Measurements from ENCODE around the gene DHDH. TPM values are rescaled to one million over a fixed set of nuclear protein-coding genes. Genes with fewer than 3 reads are reported as not detected.

Gene DHDH
- total and polyA plus RNA-seq, 2 of the 13 experiments (the other 11 are each of a cell fraction or from before 2014, with no cell fraction given) = 0.13 to 0.91 TPM

DNA sequence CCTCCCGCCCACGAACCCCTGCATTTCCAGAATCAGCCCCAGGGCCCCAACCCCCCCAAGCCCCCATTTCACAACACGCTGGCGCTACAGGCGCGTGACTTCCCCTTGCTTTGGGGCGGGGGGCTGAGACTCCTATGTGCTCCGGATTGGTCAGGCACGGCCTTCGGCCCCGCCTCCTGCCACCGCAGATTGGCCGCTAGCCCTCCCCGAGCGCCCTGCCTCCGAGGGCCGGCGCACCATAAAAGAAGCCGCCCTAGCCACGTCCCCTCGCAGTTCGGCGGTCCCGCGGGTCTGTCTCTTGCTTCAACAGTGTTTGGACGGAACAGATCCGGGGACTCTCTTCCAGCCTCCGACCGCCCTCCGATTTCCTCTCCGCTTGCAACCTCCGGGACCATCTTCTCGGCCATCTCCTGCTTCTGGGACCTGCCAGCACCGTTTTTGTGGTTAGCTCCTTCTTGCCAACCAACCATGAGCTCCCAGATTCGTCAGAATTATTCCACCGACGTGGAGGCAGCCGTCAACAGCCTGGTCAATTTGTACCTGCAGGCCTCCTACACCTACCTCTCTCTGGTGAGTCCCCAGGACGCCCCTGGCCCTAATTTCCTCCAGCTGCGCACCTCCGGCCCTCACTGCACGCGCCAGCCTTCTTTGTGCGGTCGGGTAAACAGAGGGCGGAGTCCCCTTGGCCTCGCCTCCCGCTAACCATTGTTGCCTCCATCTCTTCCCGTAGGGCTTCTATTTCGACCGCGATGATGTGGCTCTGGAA is 31.7 kb downstream of the DHDH start, which contains the start of gene FTL (continued):
- TF ChIP-seq ZNF205 (CRISPR knock-in tag; IDR thresholded peaks at IDR 0.05) (peak; percentile 89), ZNF674 (CRISPR knock-in tag; IDR thresholded peaks at IDR 0.05; ENCODE audit: low read depth) (no peak), KLF13 (CRISPR knock-in tag; IDR thresholded peaks at IDR 0.05) (0 out of 2 replicates have a peak, but pooled peaks have one; percentile 63), ZNF263 (CRISPR knock-in tag; IDR thresholded peaks at IDR 0.05) (peak; percentile 73), ZSCAN12 (CRISPR knock-in tag; IDR thresholded peaks at IDR 0.05) (peak; percentile 97), ARNTL (CRISPR knock-in tag; IDR thresholded peaks at IDR 0.05) (peak; percentile 95), ZNF383 (CRISPR knock-in tag; IDR thresholded peaks at IDR 0.05; ENCODE audit: borderline replicate concordance) (no peak), ZEB1 (IDR thresholded peaks at IDR 0.05; ENCODE audit: insufficient replicate concordance, low read depth) (peak; percentile 58), ZNF678 (CRISPR knock-in tag; IDR thresholded peaks at IDR 0.05) (peak; percentile 68; the same call in 1 of the 2 replicates), ZNF563 (CRISPR knock-in tag; IDR thresholded peaks at IDR 0.05) (peak; percentile 79), ZNF724P (CRISPR knock-in tag; IDR thresholded peaks at IDR 0.05; ENCODE audit: borderline replicate concordance) (no peak), ZNF615 (CRISPR knock-in tag; IDR thresholded peaks at IDR 0.05; ENCODE audit: borderline replicate concordance) (peak; percentile 31), SOX13 (IDR thresholded peaks at IDR 0.05) (peak; percentile 87; the same call in 1 of the 2 replicates), SOX13 (CRISPR knock-in tag; conservative IDR thresholded peaks at IDR 0.05 in 1 of 2, IDR thresholded peaks at IDR 0.05 in 1 of 2) (no peak; a peak in 1 of 4 replicates), MAFG (CRISPR knock-in tag; IDR thresholded peaks at IDR 0.05) (no peak), SOX6 (IDR thresholded peaks at IDR 0.05) (no peak), SOX6 (CRISPR knock-in tag; IDR thresholded peaks at IDR 0.05) (peak; percentile 69), ETV5 (CRISPR knock-in tag; IDR thresholded peaks at IDR 0.05; ENCODE audit: borderline replicate concordance) (peak; percentile 47), FOXC1 (CRISPR knock-in tag; IDR thresholded peaks at IDR 0.05; ENCODE audit: borderline replicate concordance) (peak; percentile 91), ZSCAN30 (CRISPR knock-in tag; IDR thresholded peaks at IDR 0.05) (peak; percentile 66; the same call in 1 of the 2 replicates)
- TF ChIP-seq, protein P1, sequence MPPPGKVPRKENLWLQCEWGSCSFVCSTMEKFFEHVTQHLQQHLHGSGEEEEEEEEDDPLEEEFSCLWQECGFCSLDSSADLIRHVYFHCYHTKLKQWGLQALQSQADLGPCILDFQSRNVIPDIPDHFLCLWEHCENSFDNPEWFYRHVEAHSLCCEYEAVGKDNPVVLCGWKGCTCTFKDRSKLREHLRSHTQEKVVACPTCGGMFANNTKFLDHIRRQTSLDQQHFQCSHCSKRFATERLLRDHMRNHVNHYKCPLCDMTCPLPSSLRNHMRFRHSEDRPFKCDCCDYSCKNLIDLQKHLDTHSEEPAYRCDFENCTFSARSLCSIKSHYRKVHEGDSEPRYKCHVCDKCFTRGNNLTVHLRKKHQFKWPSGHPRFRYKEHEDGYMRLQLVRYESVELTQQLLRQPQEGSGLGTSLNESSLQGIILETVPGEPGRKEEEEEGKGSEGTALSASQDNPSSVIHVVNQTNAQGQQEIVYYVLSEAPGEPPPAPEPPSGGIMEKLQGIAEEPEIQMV (CRISPR knock-in tag; IDR thresholded peaks at IDR 0.05; ENCODE audit: low read depth) = peak; percentile 76
- TF ChIP-seq, protein P2, sequence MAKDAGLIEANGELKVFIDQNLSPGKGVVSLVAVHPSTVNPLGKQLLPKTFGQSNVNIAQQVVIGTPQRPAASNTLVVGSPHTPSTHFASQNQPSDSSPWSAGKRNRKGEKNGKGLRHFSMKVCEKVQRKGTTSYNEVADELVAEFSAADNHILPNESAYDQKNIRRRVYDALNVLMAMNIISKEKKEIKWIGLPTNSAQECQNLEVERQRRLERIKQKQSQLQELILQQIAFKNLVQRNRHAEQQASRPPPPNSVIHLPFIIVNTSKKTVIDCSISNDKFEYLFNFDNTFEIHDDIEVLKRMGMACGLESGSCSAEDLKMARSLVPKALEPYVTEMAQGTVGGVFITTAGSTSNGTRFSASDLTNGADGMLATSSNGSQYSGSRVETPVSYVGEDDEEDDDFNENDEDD (CRISPR knock-in tag; IDR thresholded peaks at IDR 0.05; ENCODE audit: borderline replicate concordance) = peak; percentile 55; the same call in 1 of the 2 replicates
- TF ChIP-seq, protein P3, sequence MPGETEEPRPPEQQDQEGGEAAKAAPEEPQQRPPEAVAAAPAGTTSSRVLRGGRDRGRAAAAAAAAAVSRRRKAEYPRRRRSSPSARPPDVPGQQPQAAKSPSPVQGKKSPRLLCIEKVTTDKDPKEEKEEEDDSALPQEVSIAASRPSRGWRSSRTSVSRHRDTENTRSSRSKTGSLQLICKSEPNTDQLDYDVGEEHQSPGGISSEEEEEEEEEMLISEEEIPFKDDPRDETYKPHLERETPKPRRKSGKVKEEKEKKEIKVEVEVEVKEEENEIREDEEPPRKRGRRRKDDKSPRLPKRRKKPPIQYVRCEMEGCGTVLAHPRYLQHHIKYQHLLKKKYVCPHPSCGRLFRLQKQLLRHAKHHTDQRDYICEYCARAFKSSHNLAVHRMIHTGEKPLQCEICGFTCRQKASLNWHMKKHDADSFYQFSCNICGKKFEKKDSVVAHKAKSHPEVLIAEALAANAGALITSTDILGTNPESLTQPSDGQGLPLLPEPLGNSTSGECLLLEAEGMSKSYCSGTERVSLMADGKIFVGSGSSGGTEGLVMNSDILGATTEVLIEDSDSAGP (CRISPR knock-in tag; IDR thresholded peaks at IDR 0.05; ENCODE audit: borderline replicate concordance) = peak; percentile 83
- TF ChIP-seq, protein P4, sequence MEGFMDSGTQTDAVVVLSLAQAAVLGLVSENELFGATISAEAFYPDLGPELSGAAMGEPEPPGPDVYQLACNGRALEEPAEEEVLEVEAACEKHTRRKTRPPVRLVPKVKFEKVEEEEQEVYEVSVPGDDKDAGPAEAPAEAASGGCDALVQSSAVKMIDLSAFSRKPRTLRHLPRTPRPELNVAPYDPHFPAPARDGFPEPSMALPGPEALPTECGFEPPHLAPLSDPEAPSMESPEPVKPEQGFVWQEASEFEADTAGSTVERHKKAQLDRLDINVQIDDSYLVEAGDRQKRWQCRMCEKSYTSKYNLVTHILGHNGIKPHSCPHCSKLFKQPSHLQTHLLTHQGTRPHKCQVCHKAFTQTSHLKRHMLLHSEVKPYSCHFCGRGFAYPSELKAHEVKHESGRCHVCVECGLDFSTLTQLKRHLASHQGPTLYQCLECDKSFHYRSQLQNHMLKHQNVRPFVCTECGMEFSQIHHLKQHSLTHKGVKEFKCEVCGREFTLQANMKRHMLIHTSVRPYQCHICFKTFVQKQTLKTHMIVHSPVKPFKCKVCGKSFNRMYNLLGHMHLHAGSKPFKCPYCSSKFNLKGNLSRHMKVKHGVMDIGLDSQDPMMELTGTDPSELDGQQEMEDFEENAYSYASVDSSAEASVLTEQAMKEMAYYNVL (CRISPR knock-in tag; IDR thresholded peaks at IDR 0.05; ENCODE audit: borderline replicate concordance) = no peak
